Natural killer cell (primary cell): ENCODE data around the gene LIME1. TPM values are rescaled to one million over a fixed set of nuclear protein-coding genes. Genes with fewer than 3 reads are reported as not detected.

ENCODE experiments used
- ATAC-seq, 3 donors: fragments of 150-1000 bp in 2 of 3; fragments of 200-7000 bp in 1 of 3; cut with Tn5 transposase; 1 replicate in 1 of 3; 2 replicates in 2 of 3; pipeline ENCODE4 v1.10.0; 2021; ENCODE audit warnings: mild to moderate bottlenecking in 2 of 3, moderate library complexity in 2 of 3
- DNase-seq, 2 donors: peaks; one replicate each; pipeline versions ENCODE4 v3.0.0 to v3.0.0-alpha.2; 2013 to 2021; ENCODE audit warnings: mixed read lengths in 1 of 2
- H3K27ac ChIP-seq: one replicate; pipeline ENCODE4 v1.5.1; 2013; ENCODE audit warnings: mild to moderate bottlenecking, low read length
- H3K27me3 ChIP-seq: one replicate; pipeline ENCODE4 v1.6.1; 2013; ENCODE audit warnings: low read length; ENCODE audit not compliant: control insufficient read depth, insufficient read depth
- H3K36me3 ChIP-seq: one replicate; pipeline ENCODE4 v1.6.1; 2013; ENCODE audit warnings: low read length; ENCODE audit not compliant: control insufficient read depth, insufficient read depth
- H3K4me1 ChIP-seq: one replicate; pipeline ENCODE4 v1.6.1; 2013; ENCODE audit warnings: low read length; ENCODE audit not compliant: control insufficient read depth, insufficient read depth
- H3K4me3 ChIP-seq: one replicate; pipeline ENCODE4 v1.5.1; 2013; ENCODE audit warnings: low read length
- H3K9me3 ChIP-seq: one replicate; pipeline ENCODE4 v1.6.1; 2013; ENCODE audit warnings: low read length; ENCODE audit not compliant: control insufficient read depth, insufficient read depth
- H3K27ac Mint-ChIP-seq, 2 donors: one replicate each; pipeline ENCODE4 v1.8.0; 2022; ENCODE audit warnings: mild to moderate bottlenecking in 2 of 2, mixed read lengths in 2 of 2, moderate library complexity in 1 of 2
- H3K27me3 Mint-ChIP-seq, 2 donors: one replicate each; pipeline ENCODE4 v1.8.0; 2022; ENCODE audit warnings: low read depth in 2 of 2, mixed read lengths in 2 of 2
- H3K36me3 Mint-ChIP-seq: one replicate; pipeline ENCODE4 v1.8.0; 2022; ENCODE audit warnings: mixed read lengths
- H3K4me1 Mint-ChIP-seq, 2 donors: one replicate each; pipeline ENCODE4 v1.8.0; 2022; ENCODE audit warnings: mixed read lengths in 2 of 2
- H3K4me3 Mint-ChIP-seq: one replicate; pipeline ENCODE4 v1.8.0; 2022; ENCODE audit warnings: mild to moderate bottlenecking, moderate library complexity, mixed read lengths
- H3K9me3 Mint-ChIP-seq, 2 donors: one replicate each; pipeline ENCODE4 v1.8.0; 2022; ENCODE audit warnings: mixed read lengths in 2 of 2
- CTCF ChIP-seq: fragments of 200-600 bp; IDR thresholded peaks from one replicate; pipeline ENCODE4 v1.8.0; 2022; ENCODE audit warnings: antibody characterized with exemption
- WGBS: methylation state at CpG from one replicate; pipeline ENCODE4 v1.1.7; 2013; ENCODE audit warnings: missing lambda C conversion rate; ENCODE audit not compliant: insufficient coverage; 5-methylcytosine and 5-hydroxymethylcytosine counted together
- intact Hi-C: fragments of 100-400 bp; cut with micrococcal nuclease; formaldehyde crosslinking; loops from one replicate; pipeline ENCODE4 v1.14.2; 2022
- total RNA-seq, 4 donors: library from RNA; stranded (reverse); fragments of 120-200 nt in 1 of 4; gene quantifications; one replicate each; pipeline versions ENCODE4 v1.2.3 to v1.2.4, GENCODE V29; 2013 to 2022

Gene LIME1
- total RNA-seq, 3 donors from 2014 or later (not counting 1 experiment from before 2014, with no cell fraction given) = 86.5 to 94.4 (median 91.7) TPM

- H3K9me3 Mint-ChIP-seq = no peaks in the 10 kb centered on the region
- ATAC-seq (no peak), DNase-seq (no peak)
- no peaks in the 10 kb centered on the region for H3K36me3 Mint-ChIP-seq
- H3K27me3 Mint-ChIP-seq = no peaks in the 10 kb centered on the region
- Histone ChIP-seq H3K9me3 (no peaks in the 10 kb centered on the region), H3K27ac (no peak overlapping the region), H3K4me1 (no peaks in the 10 kb centered on the region), H3K27me3 (no peaks in the 10 kb centered on the region), H3K36me3 (no peaks in the 10 kb centered on the region), H3K4me3 (no peak overlapping the region)
- H3K4me3 Mint-ChIP-seq = no peak overlapping the region
- intact Hi-C loops = no loop called here
- H3K27ac Mint-ChIP-seq = no peak overlapping the region
- 94% methylated on average over 38 of the region's 38 CpGs for WGBS
- no peaks in the 10 kb centered on the region for H3K4me1 Mint-ChIP-seq
- no peak for TF ChIP-seq CTCF
Observed at GRCh38 chr20:63766695-63767426, 30.4 kb downstream of the LIME1 start.

- no peaks in the 10 kb centered on the region for H3K36me3 Mint-ChIP-seq
- ATAC-seq (no peak), DNase-seq (no peak)
- Histone ChIP-seq H3K4me1 (no peaks in the 10 kb centered on the region), H3K36me3 (no peaks in the 10 kb centered on the region), H3K4me3 (no peak overlapping the region), H3K27ac (no peak overlapping the region), H3K9me3 (no peaks in the 10 kb centered on the region), H3K27me3 (no peaks in the 10 kb centered on the region)
- no peak for TF ChIP-seq CTCF
- H3K27me3 Mint-ChIP-seq = no peaks in the 10 kb centered on the region
- no peak overlapping the region for H3K4me3 Mint-ChIP-seq
- H3K9me3 Mint-ChIP-seq = no peaks in the 10 kb centered on the region
- intact Hi-C loops = no loop called here
- no peak overlapping the region for H3K27ac Mint-ChIP-seq
- H3K4me1 Mint-ChIP-seq = no peaks in the 10 kb centered on the region
- 81% methylated on average over 18 of the region's 18 CpGs for WGBS
Observed at GRCh38 chr20:63767456-63767855, 31.0 kb downstream of the LIME1 start.

GRCh38 chr20:63767886-63768285, 31.4 kb downstream of the LIME1 start:
- WGBS = 93% methylated on average over 7 of the region's 7 CpGs
- Mint-ChIP-seq H3K27me3 (no peaks in the 10 kb centered on the region), H3K4me1 (no peaks in the 10 kb centered on the region), H3K36me3 (no peaks in the 10 kb centered on the region), H3K9me3 (no peaks in the 10 kb centered on the region), H3K27ac (no peak overlapping the region), H3K4me3 (no peak overlapping the region)
- DNase-seq = no peak
- Histone ChIP-seq H3K27ac (no peak overlapping the region), H3K4me1 (no peaks in the 10 kb centered on the region), H3K9me3 (no peaks in the 10 kb centered on the region), H3K36me3 (no peaks in the 10 kb centered on the region), H3K27me3 (no peaks in the 10 kb centered on the region), H3K4me3 (no peak overlapping the region)
- TF ChIP-seq CTCF = no peak
- ATAC-seq = no peak
- intact Hi-C loops = no loop called here
